IPS DF 4.7 (cell line): ENCODE measurements around the gene ZNF793.

Experiments
- DNase-seq: peaks from one replicate; pipeline ENCODE4 v3.0.0-alpha.2; 2013; ENCODE audit warnings: low spot score; ENCODE audit errors: extremely low read depth

ZNF793 gene

GRCh38 chr19:37564624-37565369 is 58.1 kb downstream of the ZNF793 start:
- DNase-seq, result no peak

GRCh38 chr19:37565370-37565669 is 58.6 kb downstream of the ZNF793 start:
- DNase-seq, result no peak

DNA sequence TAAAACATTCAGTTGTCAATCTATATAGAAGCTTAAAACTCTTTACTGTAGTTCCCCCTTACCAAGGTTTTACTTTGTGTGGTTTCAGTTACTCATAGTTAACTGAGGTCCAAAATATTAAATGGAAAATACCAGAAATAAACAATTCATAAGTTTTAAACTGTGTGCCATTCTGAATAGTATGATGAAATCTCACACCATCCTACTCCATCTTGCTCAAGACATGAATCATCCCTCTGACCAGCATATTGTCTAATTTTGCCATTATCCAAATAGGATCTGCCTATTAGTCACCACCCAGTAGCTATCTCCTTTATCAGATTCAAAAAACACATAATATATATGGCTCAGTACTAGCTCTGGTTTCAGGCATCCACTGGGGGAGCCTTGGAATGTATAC is 65.5 kb downstream of the ZNF793 start:
- no peak for DNase-seq

- DNase-seq, result no peak
Observed at GRCh38 chr19:37583340-37583739, 76.6 kb downstream of the ZNF793 start.
